ENCODE measurements around the gene ALG8.

Gene ALG8

DNA sequence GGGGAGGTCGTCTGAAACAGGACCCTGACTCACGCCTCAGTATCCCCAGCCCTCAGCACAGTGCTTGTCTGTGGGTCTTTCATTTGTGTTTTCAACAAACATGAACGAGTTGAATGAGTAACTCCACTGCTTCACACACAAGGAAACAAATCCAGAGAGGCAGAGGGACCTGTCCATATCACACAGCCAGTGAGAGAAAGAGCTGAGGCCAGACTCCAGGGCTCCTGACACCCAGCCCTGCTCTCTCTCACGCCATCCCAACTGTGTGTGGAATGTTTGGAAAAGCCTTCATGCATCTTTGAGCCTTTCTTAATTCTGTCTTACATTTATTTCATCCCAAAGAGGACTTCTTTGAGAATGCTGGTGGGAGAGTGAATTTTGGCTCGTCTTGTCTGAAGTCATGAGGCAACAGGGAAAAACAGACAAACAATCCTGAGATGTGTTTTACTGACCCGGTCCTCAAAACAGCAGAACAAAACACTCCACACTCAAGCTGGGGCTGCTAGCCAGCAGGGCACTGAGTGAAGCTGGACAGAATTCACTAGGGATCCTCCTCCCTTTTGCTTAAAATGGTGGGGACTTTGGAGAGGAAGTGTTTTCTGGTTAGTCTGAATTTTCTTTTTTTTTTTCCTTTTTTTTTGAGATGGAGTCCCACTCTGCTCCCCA, 19.7 kb upstream of the ALG8 start:
- DNase-seq: no peak

- no peak for DNase-seq
Observed at GRCh38 chr11:78156127-78156844, 16.9 kb upstream of the ALG8 start.

DNA sequence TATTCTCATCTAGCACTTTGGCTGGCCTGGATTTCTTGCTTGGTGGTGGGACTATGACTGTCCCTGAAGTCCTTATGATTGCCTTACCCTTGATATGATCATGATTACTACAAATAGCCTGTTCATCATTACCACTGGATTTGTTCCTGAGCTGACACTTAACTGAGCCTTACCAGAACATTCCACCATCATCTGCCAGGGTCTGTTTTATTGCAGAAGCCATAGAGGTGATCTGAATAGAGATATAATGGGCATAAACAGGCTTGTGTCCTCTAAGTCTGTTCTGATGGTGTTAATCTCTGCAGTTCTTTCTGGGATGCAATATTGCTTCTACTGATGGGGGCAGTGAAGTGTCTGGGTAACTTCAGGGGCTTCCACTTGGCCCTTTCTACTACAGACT, 12.4 kb upstream of the ALG8 start:
- no peak for DNase-seq

GRCh38 chr11:78150754-78151153, 11.3 kb upstream of the ALG8 start:
- DNase-seq: no peak

DNA sequence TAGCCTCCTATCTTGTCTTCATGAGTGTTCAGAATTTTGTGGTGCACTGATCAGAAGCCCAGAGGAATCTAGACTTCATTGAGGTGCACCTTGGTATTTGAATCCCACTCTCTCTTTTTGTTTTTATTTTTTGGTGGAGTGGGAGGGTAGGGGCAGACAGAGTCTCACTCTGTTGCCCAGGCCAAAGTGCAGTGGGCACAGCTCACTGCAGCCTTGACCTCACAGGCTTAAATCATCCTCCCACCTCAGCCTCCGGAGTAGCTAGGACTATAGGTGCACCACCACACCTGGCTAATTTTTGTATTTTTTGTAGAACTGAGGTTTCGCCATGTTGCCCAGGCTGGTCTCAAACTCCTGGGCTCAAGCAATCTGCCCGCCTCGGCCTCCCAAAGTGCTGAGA, 10.9 kb upstream of the ALG8 start:
- DNase-seq: no peak

GRCh38 chr11:78149646-78150045, 10.2 kb upstream of the ALG8 start:
- DNase-seq: no peak

GRCh38 chr11:78147807-78148206, 8.4 kb upstream of the ALG8 start:
- no peak for DNase-seq

DNA sequence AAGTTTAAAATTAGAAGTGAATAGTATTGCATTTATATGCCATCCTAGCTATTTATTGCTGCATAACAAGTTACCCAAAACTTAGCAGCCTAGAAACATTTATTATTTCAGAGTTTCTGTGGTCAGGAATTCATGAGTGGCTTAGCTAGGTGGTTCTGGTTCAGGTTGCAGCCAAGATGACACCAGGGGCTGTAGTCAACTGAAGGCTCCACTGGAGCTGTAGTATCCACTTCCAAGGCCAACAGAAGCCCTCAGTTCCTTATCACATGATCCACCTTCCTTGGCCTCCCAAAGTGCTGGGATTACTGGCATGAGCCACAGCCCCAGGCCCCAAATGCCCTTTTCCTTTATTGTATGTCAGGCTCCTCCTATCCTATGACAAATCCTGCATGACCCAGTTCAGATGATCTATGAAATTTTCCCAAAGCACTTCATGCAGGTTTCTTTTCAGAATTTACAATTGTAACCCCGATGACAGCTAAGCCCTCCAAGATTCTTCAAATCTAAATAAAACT, 6.1 kb upstream of the ALG8 start:
- DNase-seq: no peak

- no peak for DNase-seq
Observed at GRCh38 chr11:78140392-78141077, 1.1 kb upstream of the ALG8 start.

DNA sequence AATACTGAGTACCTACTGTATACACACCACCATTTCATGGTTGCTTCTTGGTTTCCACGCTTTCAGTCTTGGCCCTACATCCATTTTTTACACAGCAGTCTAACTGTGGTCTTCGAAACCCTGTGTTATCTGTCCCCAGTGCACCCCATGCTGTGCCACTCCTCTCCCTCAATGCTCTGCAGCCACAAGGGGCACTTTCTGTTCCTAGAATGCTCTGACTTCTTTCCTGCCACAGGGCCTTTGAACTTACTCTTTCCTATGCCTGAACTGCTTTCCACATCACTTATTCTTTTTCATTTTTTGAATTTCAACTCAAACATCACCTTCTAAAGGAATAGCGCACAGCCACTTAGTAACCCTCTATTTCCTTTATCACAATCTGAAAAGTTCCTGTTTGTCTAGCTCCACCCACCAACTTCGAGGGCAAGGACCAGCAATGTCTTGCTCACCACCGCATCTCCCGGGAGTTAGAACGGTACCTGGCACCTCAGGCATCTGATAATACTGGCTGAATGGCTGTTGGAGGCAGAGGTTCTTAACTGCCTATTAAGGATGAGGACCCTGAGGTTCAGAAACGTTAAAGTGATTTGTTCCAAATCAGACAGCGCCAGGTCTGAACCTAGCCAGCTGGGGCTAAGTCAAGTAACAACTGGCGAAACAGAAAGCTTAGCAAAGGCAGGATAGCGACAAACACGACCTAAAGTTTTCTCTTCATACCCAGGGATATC, 568 bp downstream of the ALG8 start:
- no peak for DNase-seq

GRCh38 chr11:78138291-78138690, 1.1 kb downstream of the ALG8 start:
- no peak for DNase-seq

GRCh38 chr11:78132475-78132874, 7.0 kb downstream of the ALG8 start:
- DNase-seq: no peak

DNA sequence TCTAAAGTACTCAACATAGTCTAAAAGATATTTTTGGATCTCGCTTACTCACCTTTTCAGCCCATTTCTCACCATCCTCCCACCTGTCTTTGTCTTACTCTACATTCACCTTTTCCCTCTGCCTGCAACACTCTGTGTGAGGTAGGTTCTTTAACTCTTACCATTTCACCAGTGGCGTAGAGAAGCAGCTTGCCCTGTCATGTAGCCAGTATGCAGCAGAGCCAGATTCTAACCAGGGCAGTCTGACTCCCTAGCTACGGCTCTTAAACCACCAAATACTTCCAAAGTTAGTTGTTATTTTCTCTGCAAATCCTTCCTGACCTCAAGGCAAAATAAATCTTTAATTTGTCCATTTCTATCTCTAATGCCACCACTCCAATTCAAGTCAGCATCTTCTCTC, 7.5 kb downstream of the ALG8 start:
- DNase-seq: no peak

- no peak for DNase-seq
Observed at GRCh38 chr11:78127403-78127802, 12.0 kb downstream of the ALG8 start.

- no peak for DNase-seq
Observed at GRCh38 chr11:78112582-78113275, 26.7 kb downstream of the ALG8 start.

- DNase-seq: no peak
Observed at GRCh38 chr11:78111298-78111697, 28.1 kb downstream of the ALG8 start.

- DNase-seq: no peak
Observed at GRCh38 chr11:78110830-78111229, 28.6 kb downstream of the ALG8 start.

DNA sequence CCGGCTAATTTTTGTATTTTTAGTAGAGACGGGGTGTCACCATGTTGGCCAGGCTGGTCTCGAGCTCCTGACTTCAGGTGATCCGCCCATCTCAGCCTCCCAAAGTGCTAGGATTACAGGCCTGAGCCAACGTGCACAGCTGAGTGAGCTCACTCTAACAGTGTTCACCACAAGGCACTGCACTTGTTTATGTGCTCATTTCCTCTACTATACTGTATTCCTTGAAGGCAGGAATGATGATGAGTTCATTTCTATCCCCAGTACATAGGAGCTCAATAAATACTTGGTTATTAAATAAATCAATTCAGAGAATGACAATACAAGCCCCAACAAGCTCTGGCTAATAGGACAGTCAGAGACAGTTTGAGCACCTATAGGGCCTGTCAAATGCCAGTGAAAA, 29.1 kb downstream of the ALG8 start:
- DNase-seq: no peak

GRCh38 chr11:78109081-78110015, 30.1 kb downstream of the ALG8 start:
- DNase-seq: no peak

DNA sequence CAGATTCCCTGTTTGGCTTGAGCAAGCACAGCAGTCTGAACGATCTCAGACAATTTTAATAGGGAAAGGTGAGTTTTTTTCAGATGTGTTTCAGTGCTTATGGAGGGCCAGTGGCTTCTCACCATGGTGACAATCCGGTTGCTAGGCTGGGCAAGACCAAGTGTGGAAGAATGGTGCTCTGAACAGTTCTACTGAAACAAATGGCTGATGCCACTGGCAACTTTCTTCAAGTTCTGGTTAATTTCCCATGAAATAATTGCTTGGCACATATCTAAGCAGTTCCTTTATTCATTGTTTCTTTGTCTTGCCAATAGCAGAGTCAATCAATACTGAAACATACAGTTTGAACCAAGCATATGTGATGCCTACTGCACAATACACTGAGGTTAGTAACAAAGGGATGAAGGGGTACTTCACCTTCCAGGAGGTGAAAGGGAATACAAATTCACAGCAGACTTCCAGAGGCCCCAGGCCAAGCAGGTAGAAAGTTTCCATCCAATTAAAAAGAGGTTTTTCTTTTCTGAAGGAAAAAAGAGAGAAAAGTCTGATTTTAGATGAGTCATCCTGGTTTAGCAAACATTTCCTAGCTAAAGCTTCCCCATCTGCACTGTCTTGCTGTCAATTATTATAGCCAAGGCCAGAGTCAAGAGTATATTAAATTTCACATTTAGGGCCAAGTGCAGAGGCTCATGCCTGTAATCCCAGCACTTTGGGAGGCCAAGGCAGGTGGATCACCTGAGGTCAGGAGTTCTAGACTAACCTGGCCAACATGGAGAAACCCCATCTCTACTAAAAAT, 38.6 kb downstream of the ALG8 start:
- DNase-seq: no peak

GRCh38 chr11:78100261-78100660, 39.2 kb downstream of the ALG8 start:
- no peak for DNase-seq

Measured in GDM1 (cell line).